Posterior vena cava (tissue), 2 donors: ENCODE measurements around the gene TNIK. TPM values are rescaled to one million over a fixed set of nuclear protein-coding genes. Genes with fewer than 3 reads are reported as not detected.

Source experiments
- DNase-seq: peaks from one replicate; pipeline ENCODE4 v3.0.0-alpha.2; 2020; ENCODE audit warnings: low spot score
- intact Hi-C, 2 donors: fragments of 100-400 bp; cut with DNase I; formaldehyde crosslinking; loops; one replicate each; pipeline versions ENCODE4 v1.14.1 to v1.14.2; 2022 to 2023
- total RNA-seq, 2 donors: library from RNA; stranded (reverse); fragmentation: NEBNext Ultra II Directional; extraction: Animal tissue kit (Norgen Biotek cat#: 25700); gene quantifications; one replicate each; pipeline ENCODE4 v1.2.1, GENCODE V29; 2021
- donor health status: DM: yes; HTN: yes; CAD: no.
- donor health status: DM: yes; HTN: yes; CAD: no.

The TNIK gene
- total RNA-seq, 2 donors from 2014 or later, result 16.5 to 20.3 TPM

DNA sequence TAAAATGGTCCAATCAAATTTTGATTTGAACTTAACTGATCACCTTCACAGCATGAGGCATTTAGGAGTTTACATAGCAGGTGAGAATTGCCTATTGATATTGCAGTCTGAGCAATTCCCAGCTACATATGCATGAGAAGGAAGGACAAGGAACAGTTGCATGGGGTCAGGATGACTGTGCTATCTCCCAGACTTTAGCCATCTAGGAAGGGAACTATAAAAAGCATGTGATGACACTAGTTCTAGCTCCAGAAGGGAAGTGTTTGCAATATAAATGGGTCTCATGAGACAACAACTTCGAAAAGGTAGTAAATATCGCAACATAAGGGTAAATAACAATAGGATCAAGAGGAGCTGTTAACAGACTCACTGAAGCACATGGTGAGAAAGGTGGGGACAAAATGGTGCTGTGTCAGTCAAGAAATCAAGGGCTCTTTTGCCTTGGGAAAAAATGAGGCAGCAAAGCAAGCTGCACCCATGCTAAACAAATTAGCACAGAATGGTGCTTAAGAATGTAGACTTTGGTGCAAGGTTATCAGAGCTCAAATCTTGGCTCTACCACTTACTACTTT is 343.3 kb downstream of the TNIK start:
- no peak for DNase-seq
- intact Hi-C loops, result no loop called here

DNA sequence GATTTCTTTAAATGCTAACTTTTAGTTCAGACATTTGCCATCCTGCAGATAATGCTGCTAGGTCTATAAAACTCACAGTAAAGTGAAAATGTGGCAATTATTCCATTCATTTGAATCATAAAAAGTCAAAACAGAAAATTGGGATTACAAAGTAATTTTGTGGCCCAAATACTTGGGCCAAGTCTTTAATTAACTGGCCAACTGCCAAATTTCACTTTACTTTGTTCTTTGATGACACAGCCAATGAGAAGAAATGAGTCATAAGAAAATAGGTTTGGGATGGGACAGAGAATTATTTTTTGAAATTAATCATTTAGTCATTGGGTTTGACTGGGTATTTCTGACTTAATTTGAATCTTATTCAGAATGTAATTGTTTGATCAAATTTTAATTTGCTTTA is 343.8 kb downstream of the TNIK start:
- intact Hi-C loops, result no loop called here
- DNase-seq, result no peak

DNA sequence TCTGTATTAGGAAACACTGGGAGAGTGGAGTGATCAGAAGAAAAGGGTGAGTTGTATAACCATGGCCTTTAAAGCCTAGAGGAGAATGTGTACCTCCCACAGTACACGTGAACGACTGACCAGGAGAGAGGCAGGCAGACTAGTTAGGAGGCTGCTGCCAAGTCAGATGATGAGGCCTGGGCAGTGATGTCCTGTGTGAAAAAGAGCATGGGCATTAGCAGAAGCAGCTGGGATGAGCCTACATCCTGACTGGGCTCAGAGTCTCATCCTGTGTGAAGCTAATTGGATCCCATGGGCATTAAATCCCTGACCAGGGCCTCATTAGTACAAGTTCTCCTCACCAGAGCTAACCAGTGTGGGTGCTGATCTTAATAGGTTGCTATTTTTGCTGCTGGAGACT is 344.5 kb downstream of the TNIK start:
- no peak for DNase-seq
- intact Hi-C loops, result no loop called here

DNA sequence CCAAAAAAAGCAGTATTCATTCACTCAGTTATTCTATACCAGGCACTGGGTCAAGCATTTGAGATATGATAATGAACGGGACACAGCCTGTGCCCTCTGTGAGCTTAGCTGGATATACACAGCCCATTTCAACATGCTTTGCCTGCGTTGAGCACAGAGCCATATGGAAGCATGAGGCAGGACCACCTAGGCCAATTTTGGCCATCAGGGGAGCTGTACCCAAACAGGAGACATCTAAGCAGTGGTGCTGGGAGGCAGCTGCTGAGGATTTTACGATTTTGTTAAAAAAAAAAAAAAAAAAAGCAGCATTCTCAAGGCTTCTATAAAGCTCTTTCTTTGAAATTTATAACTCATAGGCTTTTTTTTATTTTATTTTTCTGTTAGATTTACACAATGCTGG is 346.5 kb downstream of the TNIK start:
- intact Hi-C loops, result no loop called here
- DNase-seq, result no peak

DNA sequence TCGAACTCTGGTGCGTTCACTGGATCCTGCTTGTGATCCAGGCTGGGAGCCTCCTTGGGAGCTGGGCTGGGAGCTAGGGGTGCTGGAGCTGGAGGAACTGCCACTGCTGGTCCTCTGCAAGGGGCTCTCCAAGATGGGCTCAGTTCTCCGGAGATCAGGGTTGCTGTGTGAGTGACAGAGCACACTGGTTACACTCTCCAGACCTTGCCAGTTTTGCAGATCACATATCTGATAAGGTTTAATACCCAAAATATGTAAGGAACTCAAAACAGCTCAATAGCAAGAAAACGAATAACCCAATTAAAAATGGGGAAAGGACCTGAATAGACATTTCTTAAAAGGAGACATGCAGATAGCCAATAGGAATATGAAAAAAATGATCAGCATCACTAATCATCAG is 349.5 kb downstream of the TNIK start:
- intact Hi-C loops, result no loop called here
- DNase-seq, result no peak

DNA sequence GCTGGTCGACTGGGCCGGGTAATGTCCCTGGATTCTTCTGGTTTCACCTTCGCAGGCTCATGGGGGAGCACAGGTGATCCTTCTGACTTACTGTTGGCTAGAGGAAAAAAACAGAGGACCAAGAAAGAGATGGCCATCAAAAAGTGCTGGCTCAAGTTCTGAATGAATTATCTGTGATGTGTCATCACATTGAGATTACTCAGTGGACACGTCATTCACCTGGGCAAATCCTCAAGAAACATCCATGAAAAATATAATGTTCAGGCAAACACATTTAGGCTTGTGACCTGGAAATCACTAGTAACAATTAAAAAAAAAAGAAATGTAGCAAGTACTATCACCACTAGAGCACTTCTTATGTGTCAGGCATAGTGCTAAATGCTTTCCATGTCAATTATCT is 352.1 kb downstream of the TNIK start:
- no peak for DNase-seq
- intact Hi-C loops, result no loop called here

DNA sequence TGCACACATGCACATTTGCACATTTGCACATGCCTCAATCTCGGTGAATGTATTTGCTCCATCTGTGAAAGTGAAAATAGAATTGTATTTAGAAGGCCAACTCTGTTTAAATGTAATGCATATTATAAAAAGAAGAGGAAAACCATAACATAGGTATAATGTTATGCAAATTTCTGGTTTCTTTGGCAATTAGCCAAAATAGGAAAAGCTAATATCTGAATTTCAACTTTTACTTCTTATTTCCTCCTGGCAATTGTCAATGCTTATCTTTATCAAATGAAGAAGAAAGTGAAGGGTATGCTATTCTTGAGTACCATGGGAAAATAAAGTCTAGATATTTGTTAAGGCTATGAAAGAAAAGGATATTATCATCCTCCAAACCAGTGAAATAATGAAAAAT is 357.0 kb downstream of the TNIK start:
- intact Hi-C loops, result no loop called here
- DNase-seq, result no peak

DNA sequence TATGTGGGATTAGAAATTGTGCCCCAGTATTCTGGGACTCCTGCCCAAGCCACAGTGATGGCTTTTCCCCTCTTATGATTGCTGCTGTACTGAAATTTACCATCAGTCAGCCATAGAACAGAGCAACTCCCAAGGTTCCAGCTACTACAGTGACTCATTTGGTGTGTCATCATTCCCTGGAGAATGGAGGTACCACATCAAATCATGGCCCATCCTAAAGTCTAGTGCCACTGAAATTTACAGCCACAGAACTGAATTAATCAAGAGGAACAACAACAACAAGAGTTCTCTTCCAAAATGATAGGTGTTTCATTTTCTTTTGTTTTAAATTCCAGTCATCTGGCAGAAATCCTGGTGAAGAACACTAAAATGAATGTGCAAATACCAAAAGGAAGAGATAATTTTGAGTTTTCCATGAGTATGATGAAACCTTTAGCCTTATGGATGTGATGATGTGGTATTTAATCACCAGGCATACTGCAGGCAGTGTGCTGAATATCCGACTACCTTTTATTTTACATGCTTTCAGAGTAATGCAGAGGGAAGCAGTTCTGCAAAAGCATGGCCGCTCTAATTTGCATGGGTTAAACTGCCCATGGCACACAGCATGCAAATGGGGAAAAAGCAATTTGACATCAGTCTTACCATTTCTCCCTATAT is 358.1 kb downstream of the TNIK start:
- DNase-seq, result no peak
- intact Hi-C loops, result no loop called here

DNA sequence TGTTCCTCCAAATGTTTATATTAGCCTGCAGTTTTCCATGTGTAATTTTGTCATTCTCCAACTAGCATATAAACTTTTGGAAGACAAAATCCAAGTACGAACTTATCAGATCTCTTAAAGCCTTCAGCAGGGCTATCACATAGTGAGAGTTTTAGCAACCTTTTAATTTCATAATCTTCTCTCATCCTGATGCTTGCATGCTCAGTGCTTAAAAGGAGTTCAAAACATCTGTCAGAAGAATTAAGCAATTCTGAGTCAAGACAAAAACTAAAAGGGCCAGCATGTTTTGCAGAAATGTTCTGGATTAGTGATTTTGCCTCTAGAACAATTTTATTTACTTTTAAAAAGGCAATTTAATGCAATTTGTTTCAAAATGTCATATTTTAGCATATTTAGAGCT is 360.3 kb downstream of the TNIK start:
- intact Hi-C loops, result loop anchor here in 1 of 2 donors (5.0 kb wide), 1 partner anchor 797 kb away; no protein-coding TSS in a partner anchor
- no peak for DNase-seq

DNA sequence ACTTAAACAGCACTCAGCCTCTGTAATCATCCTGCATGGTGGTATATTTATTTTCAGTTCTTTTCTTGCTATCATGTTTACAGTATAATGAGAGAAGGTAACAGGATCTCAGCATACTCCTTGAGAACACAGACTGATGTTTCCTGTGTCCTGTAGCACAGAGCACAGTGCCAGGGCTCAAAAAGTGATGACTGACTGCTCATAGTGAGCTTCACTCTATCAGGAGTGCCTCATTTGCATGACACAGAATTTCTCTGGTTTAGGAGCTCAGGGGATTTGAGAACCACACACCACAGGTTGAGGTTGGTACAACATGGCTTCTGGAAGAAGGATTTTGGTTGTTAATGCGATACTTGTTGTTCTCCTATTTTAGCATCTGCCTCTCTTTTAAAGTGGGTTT is 365.1 kb downstream of the TNIK start:
- intact Hi-C loops, result loop anchor here in 1 of 2 donors (5.0 kb wide), 1 partner anchor 802 kb away; no protein-coding TSS in a partner anchor
- no peak for DNase-seq

DNA sequence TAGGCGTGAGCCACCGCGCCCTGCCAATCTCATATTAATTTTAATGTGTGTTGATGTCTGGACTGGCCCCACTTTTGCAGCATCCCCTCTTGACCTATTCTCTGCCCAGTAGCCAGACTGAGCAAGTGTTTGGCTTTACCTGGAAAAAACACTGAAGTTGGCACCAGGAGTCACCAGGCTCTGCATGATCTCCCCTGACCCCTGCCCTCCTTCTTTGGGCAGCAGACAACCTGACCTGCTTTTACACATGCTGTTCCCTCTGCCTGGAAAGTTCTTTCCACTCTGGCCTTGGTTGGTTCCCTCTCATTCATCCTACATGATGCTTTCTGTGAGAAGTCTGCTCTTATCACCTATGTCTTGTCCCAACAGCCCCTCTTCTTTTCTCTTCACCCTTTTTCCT is 365.8 kb downstream of the TNIK start:
- intact Hi-C loops, result no loop called here
- DNase-seq, result no peak

DNA sequence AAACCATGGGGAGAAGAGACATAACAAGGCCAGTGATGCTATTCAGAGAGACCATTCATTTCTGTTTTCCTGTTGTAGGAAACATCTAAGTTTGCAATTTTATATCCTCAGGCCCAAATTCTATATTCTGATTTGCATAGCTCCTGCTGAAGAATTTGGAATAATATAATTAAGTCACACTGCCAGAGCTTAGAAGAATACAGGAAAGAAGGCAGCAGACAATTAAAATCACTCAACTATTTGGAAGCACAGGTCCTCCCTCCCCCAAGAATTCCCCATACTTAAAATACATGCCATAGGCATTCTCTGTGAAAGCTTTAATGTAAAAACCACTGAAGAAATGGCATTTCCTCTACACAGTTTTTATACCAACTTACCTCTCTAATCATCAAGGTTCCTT is 366.7 kb downstream of the TNIK start:
- intact Hi-C loops, result no loop called here
- DNase-seq, result no peak

DNA sequence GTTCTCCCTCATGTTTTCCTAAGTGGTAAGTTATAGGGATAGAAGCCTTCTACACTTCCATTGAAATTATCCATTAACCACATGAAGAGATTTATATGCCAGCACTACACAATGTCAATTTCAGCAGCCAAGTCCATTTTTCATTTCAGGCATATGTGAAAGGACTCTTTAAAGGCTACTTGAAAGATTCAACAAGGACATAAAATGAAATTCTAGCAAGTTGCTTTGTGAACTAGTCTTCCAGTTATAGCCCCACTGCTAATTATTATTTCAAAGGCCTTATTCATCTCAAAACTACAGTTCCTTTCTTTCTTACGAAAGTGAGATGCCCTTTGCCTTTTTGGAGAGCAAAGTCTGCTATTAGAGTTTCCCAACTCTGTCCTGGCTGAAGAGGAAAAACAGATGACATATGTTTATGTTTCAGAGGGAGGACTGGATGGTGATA is 367.7 kb downstream of the TNIK start:
- intact Hi-C loops, result no loop called here
- no peak for DNase-seq

DNA sequence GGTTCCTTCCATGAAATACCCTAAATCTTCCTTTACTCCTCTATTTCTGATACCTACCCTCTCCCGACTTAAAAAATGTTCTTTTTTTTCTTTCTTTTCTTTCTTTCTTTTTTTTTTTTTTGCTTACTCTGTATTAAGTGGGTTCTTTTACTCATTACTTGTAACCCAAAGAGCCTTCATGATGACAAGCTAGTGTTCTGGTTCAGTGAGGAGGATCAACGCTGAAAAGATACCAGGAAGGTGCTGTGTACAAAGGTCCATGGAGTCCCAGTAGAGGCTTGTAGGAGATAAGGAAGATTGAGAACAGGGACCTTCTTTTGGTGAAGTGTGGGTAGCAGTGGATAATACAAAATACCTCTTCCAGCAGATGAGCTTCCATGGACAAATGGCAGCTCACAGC is 369.9 kb downstream of the TNIK start:
- DNase-seq, result no peak
- intact Hi-C loops, result no loop called here

DNA sequence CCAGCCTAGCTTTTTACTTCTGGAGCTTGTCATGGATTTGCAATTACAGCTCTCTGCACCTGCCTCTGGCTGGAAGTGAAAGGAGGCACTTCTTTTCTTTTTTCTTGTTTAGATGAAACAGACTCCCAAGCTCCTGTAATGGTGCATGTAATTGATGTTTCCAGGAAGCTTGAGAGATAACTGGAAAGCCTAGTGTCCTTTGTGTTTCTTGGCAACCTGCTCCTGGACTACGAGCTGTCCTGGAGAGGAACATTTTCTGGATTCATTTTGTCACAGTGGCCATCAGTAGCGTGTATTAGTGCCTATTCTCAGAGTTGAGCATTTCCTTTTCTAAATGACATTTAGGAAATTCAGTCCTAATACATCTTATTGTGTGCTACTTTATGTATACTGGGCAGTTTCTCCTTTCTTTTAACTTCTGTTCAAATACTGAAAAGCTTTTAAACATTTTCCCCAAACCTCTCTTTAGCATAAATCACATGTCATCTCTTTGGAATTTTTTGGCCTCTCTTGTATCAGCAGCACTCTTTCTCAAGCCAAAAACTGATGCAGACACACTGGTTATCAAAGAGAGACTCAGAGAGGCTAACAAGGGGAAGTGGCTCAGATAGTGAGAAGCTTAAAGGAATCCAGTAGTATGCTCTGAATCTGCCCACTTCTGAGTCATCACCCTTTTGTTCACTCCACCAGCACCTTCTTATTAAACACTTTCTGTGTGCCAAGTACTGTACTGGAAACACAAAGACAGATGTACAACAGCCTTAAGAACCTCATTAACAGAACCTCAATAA is 371.0 kb downstream of the TNIK start:
- intact Hi-C loops, result no loop called here
- DNase-seq, result no peak

DNA sequence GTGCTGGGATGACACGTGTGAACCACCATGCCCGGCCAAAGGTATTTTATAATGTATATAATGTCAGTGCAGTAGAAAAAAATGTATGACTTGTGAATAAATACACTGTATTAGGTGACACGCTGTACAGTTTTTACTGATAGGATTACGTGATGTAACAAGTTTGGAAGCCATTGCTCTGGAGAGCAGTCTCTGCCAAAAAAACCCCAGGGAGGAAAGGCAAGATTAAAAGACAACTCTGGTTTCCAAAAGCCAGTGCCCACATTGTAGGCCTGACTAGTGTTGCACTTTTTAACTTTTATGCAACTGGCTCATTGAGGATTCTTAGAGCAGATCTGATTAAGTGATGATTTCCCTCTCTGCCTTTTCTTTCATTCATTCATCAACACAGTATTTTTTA is 371.7 kb downstream of the TNIK start:
- DNase-seq, result no peak
- intact Hi-C loops, result no loop called here

DNA sequence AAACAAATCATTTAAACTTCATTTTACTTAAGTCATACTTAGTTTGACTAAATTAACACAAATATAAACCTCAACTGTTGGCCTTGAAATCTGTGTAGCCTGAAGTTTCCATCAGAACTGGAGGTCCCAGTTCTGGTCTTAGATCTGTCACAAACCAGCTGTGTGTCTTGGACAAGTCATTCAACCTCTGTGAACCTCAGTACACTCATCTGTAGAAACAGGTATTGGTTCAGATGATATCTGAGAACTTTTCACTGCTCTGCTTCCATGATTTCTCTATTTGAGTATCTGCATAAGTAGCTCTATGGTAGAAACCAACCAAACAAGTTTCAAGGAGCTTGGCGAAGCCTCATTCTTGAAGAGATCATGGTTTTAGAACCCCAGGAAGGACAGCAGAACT is 373.3 kb downstream of the TNIK start:
- intact Hi-C loops, result no loop called here
- DNase-seq, result no peak

DNA sequence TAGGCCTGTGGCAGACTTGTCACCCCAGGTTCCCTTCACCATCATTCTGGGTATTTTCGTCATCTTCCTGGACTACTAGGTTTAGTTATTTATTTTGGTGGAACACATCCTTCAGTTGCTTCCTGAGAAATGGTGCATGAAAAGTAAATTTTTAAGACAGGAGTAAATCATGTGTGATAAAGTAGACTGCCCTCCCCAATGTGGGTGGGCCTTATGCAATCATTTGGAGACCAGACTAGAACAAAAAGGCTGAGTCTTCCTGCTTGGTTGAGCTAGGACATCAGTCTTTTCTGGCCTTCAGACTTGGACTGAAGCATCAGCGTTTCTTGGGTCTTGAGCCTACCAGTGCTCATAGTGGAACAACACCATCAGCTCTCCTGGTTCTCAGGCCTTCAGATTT is 382.9 kb downstream of the TNIK start:
- intact Hi-C loops, result no loop called here
- no peak for DNase-seq

DNA sequence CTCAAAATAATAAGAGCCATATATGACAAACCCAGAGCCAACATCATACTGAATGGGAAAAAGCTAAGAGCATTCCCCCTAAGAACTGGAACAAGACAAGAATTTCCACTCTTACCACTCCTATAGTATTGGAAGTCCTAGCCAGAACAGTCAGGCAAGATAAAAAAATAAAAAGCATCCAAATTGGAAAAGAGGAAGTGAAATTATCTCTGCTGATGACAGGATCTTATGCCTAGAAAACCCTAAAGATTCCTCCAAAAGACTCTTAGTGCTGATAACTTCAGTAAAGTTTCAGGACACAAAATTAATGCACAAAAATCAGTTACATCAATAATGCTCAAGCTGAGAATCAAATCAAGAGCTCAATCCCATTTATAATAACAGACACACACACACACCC is 387.8 kb downstream of the TNIK start:
- intact Hi-C loops, result no loop called here
- DNase-seq, result no peak

DNA sequence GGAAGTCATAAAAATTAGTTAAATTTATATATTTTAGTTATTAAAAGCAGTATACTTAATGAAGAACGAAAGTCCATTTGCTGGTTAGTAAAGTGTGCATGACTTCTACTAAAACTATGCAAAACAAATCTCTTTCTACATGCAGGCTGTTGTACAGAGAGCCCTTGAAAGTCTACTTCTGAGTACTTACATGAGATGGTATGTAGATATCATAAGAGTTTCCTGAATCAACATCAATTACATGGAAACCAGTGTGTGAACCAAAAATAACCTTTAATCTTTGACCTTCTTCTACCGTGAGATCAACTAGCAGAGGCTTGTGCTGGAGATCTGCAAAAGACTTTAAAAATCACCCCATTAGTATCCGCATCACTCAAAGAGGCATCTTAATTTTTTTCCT is 391.5 kb downstream of the TNIK start:
- DNase-seq, result no peak
- intact Hi-C loops, result no loop called here

DNA sequence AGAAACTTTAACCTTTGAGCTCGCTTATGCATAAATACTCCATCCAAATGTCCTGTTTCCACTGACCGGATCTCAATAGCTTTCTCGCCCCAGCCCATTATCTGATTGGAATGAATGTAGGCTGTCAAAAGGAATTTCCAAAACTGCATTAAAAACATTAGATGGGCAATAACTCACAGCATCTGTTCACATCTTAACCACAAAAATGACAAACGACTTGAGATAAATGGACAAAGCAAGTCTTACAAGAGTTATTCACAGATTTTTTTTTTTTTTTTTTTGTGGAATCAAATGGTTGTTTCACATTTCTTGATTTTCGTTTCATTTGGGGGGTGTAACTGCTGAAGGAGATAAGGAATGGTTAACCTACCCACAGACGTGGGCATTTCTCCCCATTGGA is 394.0 kb downstream of the TNIK start:
- no peak for DNase-seq
- intact Hi-C loops, result no loop called here
